ENCODE measurements around the gene PLA2G15.

PLA2G15 gene

GRCh38 chr16:68202091-68202519 lies 43.1 kb upstream of the PLA2G15 start (continued):
- TF ChIP-seq ZNF580 (tag by site-specific recombination; IDR thresholded peaks at IDR 0.05) = no peak
- no peak for TF ChIP-seq PRDM2 (tag by site-specific recombination; IDR thresholded peaks at IDR 0.05; ENCODE audit: borderline replicate concordance)

GRCh38 chr16:68206245-68206644 lies 38.9 kb upstream of the PLA2G15 start:
- no peaks in the 10 kb centered on the region; a peak in 1 of 3 replicates for H3K36me3 ChIP-seq (ENCODE audit: control insufficient read depth in 2 of 2, insufficient read depth in 1 of 2, low read length in 2 of 2)
- ChIA-PET CTCF (no interaction called here), POLR2A (no interaction called here)
- no peak for TF ChIP-seq ZNF707 (tag by site-specific recombination; IDR thresholded peaks at IDR 0.05)
- no peak for TF ChIP-seq ZNF248 (tag by site-specific recombination; IDR thresholded peaks at IDR 0.05)
- TF ChIP-seq GLIS1 (tag by site-specific recombination; IDR thresholded peaks at IDR 0.05) = no peak
- no peak for TF ChIP-seq RBAK (tag by site-specific recombination; IDR thresholded peaks at IDR 0.05)
- TF ChIP-seq ZFHX2 (tag by site-specific recombination; conservative IDR thresholded peaks at IDR 0.05) = no peak
- TF ChIP-seq ZNF266 (tag by site-specific recombination; IDR thresholded peaks at IDR 0.05; ENCODE audit: low read depth) = no peak
- TF ChIP-seq ELK4 (IDR thresholded peaks at IDR 0.05; ENCODE audit: borderline replicate concordance, low read depth, low read length) = no peak
- no peak for TF ChIP-seq ZNF639 (tag by site-specific recombination; IDR thresholded peaks at IDR 0.05)
- TF ChIP-seq ZNF10 (tag by site-specific recombination; IDR thresholded peaks at IDR 0.05) = no peak
- no peak for TF ChIP-seq ZBTB20 (tag by site-specific recombination; IDR thresholded peaks at IDR 0.05)
- TF ChIP-seq CTCF (tag by site-specific recombination; IDR thresholded peaks at IDR 0.05) = no peak
- TF ChIP-seq EGR2 (tag by site-specific recombination; IDR thresholded peaks at IDR 0.05; ENCODE audit: low read depth) = no peak
- TF ChIP-seq ZNF558 (tag by site-specific recombination; IDR thresholded peaks at IDR 0.05) = no peak
- no peak for TF ChIP-seq ZNF138 (tag by site-specific recombination; IDR thresholded peaks at IDR 0.05; ENCODE audit: borderline replicate concordance)
- no peak for TF ChIP-seq ZNF549 (tag by site-specific recombination; IDR thresholded peaks at IDR 0.05)
- TF ChIP-seq ZSCAN5A (tag by site-specific recombination; IDR thresholded peaks at IDR 0.05) = no peak
- TF ChIP-seq OVOL3 (tag by site-specific recombination; IDR thresholded peaks at IDR 0.05) = no peak
- TF ChIP-seq ZNF114 (tag by site-specific recombination; IDR thresholded peaks at IDR 0.05) = no peak
- TF ChIP-seq GLIS2 (tag by site-specific recombination; IDR thresholded peaks at IDR 0.05) = no peak
- no peak for TF ChIP-seq ZNF830 (tag by site-specific recombination; IDR thresholded peaks at IDR 0.05; ENCODE audit: low read depth)
- H3K9me3 ChIP-seq (ENCODE audit: control insufficient read depth, insufficient read depth, low read depth, low read length) = no peaks in the 10 kb centered on the region
- H3K4me1 ChIP-seq (ENCODE audit: control insufficient read depth, insufficient read depth, low read length) = no peaks in the 10 kb centered on the region
- H3K27ac ChIP-seq (ENCODE audit: extremely low read depth, low read depth, low read length) = no peak overlapping the region
- H3K4me3 ChIP-seq (ENCODE audit: low read depth, low read length) = no peak overlapping the region

All from HEK293 (cell line).